ENCODE measurements around the gene DACT1. TPM values are rescaled to one million over a fixed set of nuclear protein-coding genes. Genes with fewer than 3 reads are reported as not detected.

The DACT1 gene
- total RNA-seq, 4 donors from 2014 or later: 2.4 to 11.0 (median 5.5) TPM

DNA sequence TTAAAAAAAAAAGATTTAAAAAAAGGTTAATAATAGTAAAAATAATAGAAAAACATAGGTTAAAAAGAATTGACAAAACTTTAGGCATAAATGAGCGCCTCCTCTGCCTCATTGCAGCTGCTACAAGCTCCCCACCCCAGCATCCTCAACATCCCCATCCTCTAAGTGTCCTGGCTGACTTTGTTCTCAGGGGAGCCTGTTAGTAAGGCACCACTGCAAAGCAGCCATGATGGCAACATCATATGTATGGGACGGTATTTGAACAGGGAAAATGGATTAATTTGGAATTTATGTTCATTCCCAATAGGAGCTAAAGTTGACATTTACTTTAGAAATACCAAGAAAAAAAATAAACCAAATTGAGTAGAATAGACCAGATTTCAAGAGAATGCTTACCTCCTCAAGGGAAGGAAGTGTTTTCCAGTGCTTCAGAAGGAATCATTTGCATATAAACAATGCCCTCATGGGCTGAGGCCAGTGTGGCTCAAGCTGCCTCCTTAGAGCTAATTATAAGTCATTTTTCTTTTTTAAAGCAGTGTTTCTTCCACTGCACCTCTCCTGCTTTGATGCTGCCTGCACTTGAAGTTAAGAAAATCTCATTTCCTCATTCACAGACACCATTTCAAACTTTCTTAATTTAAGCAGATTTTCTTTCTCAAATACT, 59.6 kb downstream of the DACT1 start:
- no peak for TF ChIP-seq POLR2A (IDR thresholded peaks at IDR 0.05)
- TF ChIP-seq, protein P1, sequence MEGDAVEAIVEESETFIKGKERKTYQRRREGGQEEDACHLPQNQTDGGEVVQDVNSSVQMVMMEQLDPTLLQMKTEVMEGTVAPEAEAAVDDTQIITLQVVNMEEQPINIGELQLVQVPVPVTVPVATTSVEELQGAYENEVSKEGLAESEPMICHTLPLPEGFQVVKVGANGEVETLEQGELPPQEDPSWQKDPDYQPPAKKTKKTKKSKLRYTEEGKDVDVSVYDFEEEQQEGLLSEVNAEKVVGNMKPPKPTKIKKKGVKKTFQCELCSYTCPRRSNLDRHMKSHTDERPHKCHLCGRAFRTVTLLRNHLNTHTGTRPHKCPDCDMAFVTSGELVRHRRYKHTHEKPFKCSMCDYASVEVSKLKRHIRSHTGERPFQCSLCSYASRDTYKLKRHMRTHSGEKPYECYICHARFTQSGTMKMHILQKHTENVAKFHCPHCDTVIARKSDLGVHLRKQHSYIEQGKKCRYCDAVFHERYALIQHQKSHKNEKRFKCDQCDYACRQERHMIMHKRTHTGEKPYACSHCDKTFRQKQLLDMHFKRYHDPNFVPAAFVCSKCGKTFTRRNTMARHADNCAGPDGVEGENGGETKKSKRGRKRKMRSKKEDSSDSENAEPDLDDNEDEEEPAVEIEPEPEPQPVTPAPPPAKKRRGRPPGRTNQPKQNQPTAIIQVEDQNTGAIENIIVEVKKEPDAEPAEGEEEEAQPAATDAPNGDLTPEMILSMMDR (IDR thresholded peaks at IDR 0.05): no peak
- WGBS, 2 donors: 90 to 91% methylated on average over 2 of the region's 2 CpGs
- intact Hi-C loops (cut with DNase I; ENCODE audit: low total_unique reads): no loop called here
- no peak overlapping the region for H3K4me3 ChIP-seq (ENCODE audit: low read depth, poor library complexity, severe bottlenecking)
- no peak for DNase-seq (ENCODE audit: low spot score in 2 of 2)

Other genes starting within 250 kb of the DACT1 start
- gene TOMM20L, start 242.0 kb upstream of the DACT1 start, total RNA-seq: not detected
- gene TIMM9, start 210.4 kb upstream of the DACT1 start, total RNA-seq: 10 to 100 TPM; 30.0 to 62.0 (median 36.5) TPM
- 10 to 100 TPM in 3 of 4 donors, 1 to 10 TPM in 1; 7.1 to 15.5 (median 15.3) TPM for gene KIAA0586, start 210.2 kb upstream of the DACT1 start, total RNA-seq

Measured in lower leg skin (tissue), 4 donors.